ENCODE results near the gene ZNF831. TPM values are rescaled to one million over a fixed set of nuclear protein-coding genes. Genes with fewer than 3 reads are reported as not detected.

Gene ZNF831
- total RNA-seq, 1 donor = 19.8 TPM

- H3K4me3 ChIP-seq (ENCODE audit: low read length) = peak overlapping the region; percentile 5
- H3K27me3 ChIP-seq (ENCODE audit: insufficient read depth, low read length) = no peaks in the 10 kb centered on the region
- H3K4me1 ChIP-seq (ENCODE audit: insufficient read depth, low read length) = peaks cover 65% of the 10 kb centered on the region
- no peaks in the 10 kb centered on the region for H3K9me3 ChIP-seq (ENCODE audit: low read depth, low read length)
These were observed 3.9 kb upstream of the ZNF831 start for GRCh38 chr20:59159493-59160376.

- H3K27me3 ChIP-seq (ENCODE audit: insufficient read depth, low read length) = no peaks in the 10 kb centered on the region
- peaks cover 73% of the 10 kb centered on the region for H3K4me1 ChIP-seq (ENCODE audit: insufficient read depth, low read length)
- peak overlapping the region; percentile 5 for H3K4me3 ChIP-seq (ENCODE audit: low read length)
- H3K9me3 ChIP-seq (ENCODE audit: low read depth, low read length) = no peaks in the 10 kb centered on the region
These were observed 3.1 kb upstream of the ZNF831 start for GRCh38 chr20:59160389-59161115.

GRCh38 chr20:59161721-59162120, 1.9 kb upstream of the ZNF831 start:
- H3K27me3 ChIP-seq (ENCODE audit: insufficient read depth, low read length) = no peaks in the 10 kb centered on the region
- no peaks in the 10 kb centered on the region for H3K9me3 ChIP-seq (ENCODE audit: low read depth, low read length)
- peaks cover 78% of the 10 kb centered on the region for H3K4me1 ChIP-seq (ENCODE audit: insufficient read depth, low read length)
- H3K4me3 ChIP-seq (ENCODE audit: low read length) = no peak overlapping the region

- Histone ChIP-seq H3K9me3 (ENCODE audit: low read depth, low read length) (no peaks in the 10 kb centered on the region), H3K27me3 (ENCODE audit: insufficient read depth, low read length) (no peaks in the 10 kb centered on the region), H3K4me3 (ENCODE audit: low read length) (peak overlapping the region; percentile 4), H3K4me1 (ENCODE audit: insufficient read depth, low read length) (peaks cover 57% of the 10 kb centered on the region)
These were observed 1.2 kb downstream of the ZNF831 start for GRCh38 chr20:59164686-59165391.

- H3K9me3 ChIP-seq (ENCODE audit: low read depth, low read length) = no peaks in the 10 kb centered on the region
- H3K27me3 ChIP-seq (ENCODE audit: insufficient read depth, low read length) = no peaks in the 10 kb centered on the region
- H3K4me3 ChIP-seq (ENCODE audit: low read length) = peak overlapping the region; percentile 4
- H3K4me1 ChIP-seq (ENCODE audit: insufficient read depth, low read length) = peaks cover 51% of the 10 kb centered on the region
These were observed 1.8 kb downstream of the ZNF831 start for GRCh38 chr20:59165396-59165795.

GRCh38 chr20:59165891-59166709, 2.5 kb downstream of the ZNF831 start:
- Histone ChIP-seq H3K4me3 (ENCODE audit: low read length) (peak overlapping the region; percentile 4), H3K27me3 (ENCODE audit: insufficient read depth, low read length) (no peaks in the 10 kb centered on the region)

GRCh38 chr20:59170406-59171349, 7.1 kb downstream of the ZNF831 start:
- Histone ChIP-seq H3K27me3 (ENCODE audit: insufficient read depth, low read length) (no peaks in the 10 kb centered on the region), H3K4me1 (ENCODE audit: insufficient read depth, low read length) (peaks cover 15% of the 10 kb centered on the region), H3K9me3 (ENCODE audit: low read depth, low read length) (no peaks in the 10 kb centered on the region), H3K4me3 (ENCODE audit: low read length) (no peak overlapping the region)

More at GRCh38 chr20:59165891-59166709, 2.5 kb downstream of the ZNF831 start:
- Histone ChIP-seq H3K4me1 (ENCODE audit: insufficient read depth, low read length) (peaks cover 50% of the 10 kb centered on the region), H3K9me3 (ENCODE audit: low read depth, low read length) (no peaks in the 10 kb centered on the region)

GRCh38 chr20:59171986-59172385, 8.4 kb downstream of the ZNF831 start:
- Histone ChIP-seq H3K9me3 (ENCODE audit: low read depth, low read length) (no peaks in the 10 kb centered on the region), H3K27me3 (ENCODE audit: insufficient read depth, low read length) (no peaks in the 10 kb centered on the region), H3K4me1 (ENCODE audit: insufficient read depth, low read length) (peaks cover 18% of the 10 kb centered on the region), H3K4me3 (ENCODE audit: low read length) (no peak overlapping the region)

GRCh38 chr20:59173938-59174491, 10.4 kb downstream of the ZNF831 start:
- H3K9me3 ChIP-seq (ENCODE audit: low read depth, low read length) = no peaks in the 10 kb centered on the region
- H3K27me3 ChIP-seq (ENCODE audit: insufficient read depth, low read length) = no peaks in the 10 kb centered on the region
- no peak overlapping the region for H3K4me3 ChIP-seq (ENCODE audit: low read length)
- H3K4me1 ChIP-seq (ENCODE audit: insufficient read depth, low read length) = peaks cover 28% of the 10 kb centered on the region

GRCh38 chr20:59175002-59175401, 11.4 kb downstream of the ZNF831 start:
- no peaks in the 10 kb centered on the region for H3K27me3 ChIP-seq (ENCODE audit: insufficient read depth, low read length)
- no peak overlapping the region for H3K4me3 ChIP-seq (ENCODE audit: low read length)
- no peaks in the 10 kb centered on the region for H3K9me3 ChIP-seq (ENCODE audit: low read depth, low read length)
- peaks cover 33% of the 10 kb centered on the region for H3K4me1 ChIP-seq (ENCODE audit: insufficient read depth, low read length)

- H3K4me3 ChIP-seq (ENCODE audit: low read length) = no peak overlapping the region
- H3K4me1 ChIP-seq (ENCODE audit: insufficient read depth, low read length) = peaks cover 30% of the 10 kb centered on the region
- no peaks in the 10 kb centered on the region for H3K9me3 ChIP-seq (ENCODE audit: low read depth, low read length)
These were observed 12.2 kb downstream of the ZNF831 start for GRCh38 chr20:59175861-59176260.

GRCh38 chr20:59176812-59177211, 13.2 kb downstream of the ZNF831 start:
- Histone ChIP-seq H3K9me3 (ENCODE audit: low read depth, low read length) (no peaks in the 10 kb centered on the region), H3K27me3 (ENCODE audit: insufficient read depth, low read length) (no peaks in the 10 kb centered on the region), H3K4me1 (ENCODE audit: insufficient read depth, low read length) (peaks cover 29% of the 10 kb centered on the region), H3K4me3 (ENCODE audit: low read length) (no peak overlapping the region)

More at GRCh38 chr20:59175861-59176260, 12.2 kb downstream of the ZNF831 start:
- no peaks in the 10 kb centered on the region for H3K27me3 ChIP-seq (ENCODE audit: insufficient read depth, low read length)
